NB4 (cell line): Measurements from ENCODE around the gene WDR33.

Source experiments
- DNase-seq: peaks from one replicate; pipeline ENCODE4 v3.0.0; 2010; ENCODE audit warnings: low read depth
- H3K4me3 ChIP-seq: one replicate; pipeline ENCODE4 v1.5.1; 2011; ENCODE audit warnings: mild to moderate bottlenecking, low read depth, low read length, moderate library complexity
- MYC ChIP-seq: IDR thresholded peaks from 2 replicates; pipeline ENCODE4 v1.6.1; 2011; ENCODE audit warnings: low read depth, low read length
- POLR2A ChIP-seq: IDR thresholded peaks from 2 replicates; pipeline ENCODE4 v1.6.1; 2011; ENCODE audit warnings: mild to moderate bottlenecking; ENCODE audit not compliant: insufficient read length; ENCODE audit errors: extremely low read depth
- TF ChIP-seq, protein P1 (sequence below): IDR thresholded peaks from 2 replicates; pipeline ENCODE4 v1.6.1; 2011; ENCODE audit warnings: low read depth, low read length
- TF ChIP-seq, protein P2 (sequence below): IDR thresholded peaks from one replicate; pipeline ENCODE4 v1.5.1; 2012; ENCODE audit warnings: low read depth, low read length

The WDR33 gene

DNA sequence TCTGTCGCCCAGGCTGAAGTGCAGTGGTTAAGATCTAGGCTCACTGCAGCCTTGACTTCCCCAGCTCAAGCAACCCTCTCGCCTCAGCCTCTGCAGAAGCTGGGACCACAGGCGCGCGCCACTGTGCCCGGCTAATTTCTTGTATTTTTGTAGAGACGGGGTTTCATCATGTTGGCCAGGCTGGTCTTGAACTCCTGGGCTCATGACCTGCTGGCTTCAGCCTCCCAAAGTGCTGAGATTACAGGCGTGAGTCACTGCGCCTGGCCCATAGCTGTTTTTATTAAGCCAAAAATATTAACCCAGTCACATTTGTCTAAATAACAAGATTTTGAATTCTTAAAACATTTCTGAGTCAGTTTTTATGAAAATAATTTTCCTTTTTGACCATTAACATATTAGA lies 116.0 kb downstream of the WDR33 start:
- no peak for DNase-seq
- TF ChIP-seq MYC (no peak), POLR2A (no peak)
- TF ChIP-seq, protein P1, sequence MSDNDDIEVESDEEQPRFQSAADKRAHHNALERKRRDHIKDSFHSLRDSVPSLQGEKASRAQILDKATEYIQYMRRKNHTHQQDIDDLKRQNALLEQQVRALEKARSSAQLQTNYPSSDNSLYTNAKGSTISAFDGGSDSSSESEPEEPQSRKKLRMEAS = no peak
- TF ChIP-seq, protein P2, sequence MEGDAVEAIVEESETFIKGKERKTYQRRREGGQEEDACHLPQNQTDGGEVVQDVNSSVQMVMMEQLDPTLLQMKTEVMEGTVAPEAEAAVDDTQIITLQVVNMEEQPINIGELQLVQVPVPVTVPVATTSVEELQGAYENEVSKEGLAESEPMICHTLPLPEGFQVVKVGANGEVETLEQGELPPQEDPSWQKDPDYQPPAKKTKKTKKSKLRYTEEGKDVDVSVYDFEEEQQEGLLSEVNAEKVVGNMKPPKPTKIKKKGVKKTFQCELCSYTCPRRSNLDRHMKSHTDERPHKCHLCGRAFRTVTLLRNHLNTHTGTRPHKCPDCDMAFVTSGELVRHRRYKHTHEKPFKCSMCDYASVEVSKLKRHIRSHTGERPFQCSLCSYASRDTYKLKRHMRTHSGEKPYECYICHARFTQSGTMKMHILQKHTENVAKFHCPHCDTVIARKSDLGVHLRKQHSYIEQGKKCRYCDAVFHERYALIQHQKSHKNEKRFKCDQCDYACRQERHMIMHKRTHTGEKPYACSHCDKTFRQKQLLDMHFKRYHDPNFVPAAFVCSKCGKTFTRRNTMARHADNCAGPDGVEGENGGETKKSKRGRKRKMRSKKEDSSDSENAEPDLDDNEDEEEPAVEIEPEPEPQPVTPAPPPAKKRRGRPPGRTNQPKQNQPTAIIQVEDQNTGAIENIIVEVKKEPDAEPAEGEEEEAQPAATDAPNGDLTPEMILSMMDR = no peak
- H3K4me3 ChIP-seq = no peak overlapping the region

DNA sequence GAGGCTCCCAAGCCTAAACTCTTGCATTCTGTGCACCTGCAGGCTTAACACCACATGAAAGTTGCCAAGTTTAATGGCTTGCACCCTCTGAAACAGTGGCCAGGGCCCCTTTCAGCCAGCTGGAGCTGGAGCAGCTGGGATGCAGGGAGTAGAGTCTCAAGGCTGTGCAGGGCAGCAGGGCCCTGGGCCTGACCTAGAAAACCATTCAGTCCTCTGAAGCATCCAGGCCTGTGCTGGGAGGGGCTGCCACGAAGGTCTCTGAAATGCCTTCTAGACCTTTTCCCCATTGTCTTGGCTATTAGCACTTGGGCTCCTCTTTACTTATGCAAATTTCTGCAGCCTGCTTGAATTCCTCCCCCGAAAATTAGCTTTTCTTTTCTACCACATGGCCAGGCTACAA lies 120.3 kb downstream of the WDR33 start:
- no peak overlapping the region for H3K4me3 ChIP-seq
- no peak for DNase-seq
- TF ChIP-seq MYC (no peak), POLR2A (no peak)
- TF ChIP-seq, protein P2 = no peak
- TF ChIP-seq, protein P1 = no peak

DNA sequence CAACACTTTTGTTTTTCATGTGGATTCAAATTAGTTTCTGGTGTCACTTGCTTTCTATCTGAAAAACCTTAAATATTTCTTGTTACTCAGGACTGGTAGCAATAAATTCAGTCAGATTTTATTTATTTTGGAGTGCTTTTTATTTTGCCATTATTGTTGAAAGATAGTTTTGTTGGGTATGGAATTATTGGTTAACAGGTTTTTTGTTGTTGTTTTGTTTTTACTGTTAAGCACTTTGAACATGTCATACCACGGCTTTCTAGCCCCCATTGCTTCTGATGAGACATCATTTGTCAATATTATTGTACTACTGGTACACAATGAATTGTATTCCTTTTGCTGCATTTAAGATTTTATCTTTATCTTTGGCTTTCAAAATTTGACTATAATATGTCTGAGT lies 122.6 kb downstream of the WDR33 start:
- DNase-seq = no peak
- TF ChIP-seq, protein P2 = no peak
- TF ChIP-seq POLR2A (no peak), MYC (no peak)
- TF ChIP-seq, protein P1 = no peak

DNA sequence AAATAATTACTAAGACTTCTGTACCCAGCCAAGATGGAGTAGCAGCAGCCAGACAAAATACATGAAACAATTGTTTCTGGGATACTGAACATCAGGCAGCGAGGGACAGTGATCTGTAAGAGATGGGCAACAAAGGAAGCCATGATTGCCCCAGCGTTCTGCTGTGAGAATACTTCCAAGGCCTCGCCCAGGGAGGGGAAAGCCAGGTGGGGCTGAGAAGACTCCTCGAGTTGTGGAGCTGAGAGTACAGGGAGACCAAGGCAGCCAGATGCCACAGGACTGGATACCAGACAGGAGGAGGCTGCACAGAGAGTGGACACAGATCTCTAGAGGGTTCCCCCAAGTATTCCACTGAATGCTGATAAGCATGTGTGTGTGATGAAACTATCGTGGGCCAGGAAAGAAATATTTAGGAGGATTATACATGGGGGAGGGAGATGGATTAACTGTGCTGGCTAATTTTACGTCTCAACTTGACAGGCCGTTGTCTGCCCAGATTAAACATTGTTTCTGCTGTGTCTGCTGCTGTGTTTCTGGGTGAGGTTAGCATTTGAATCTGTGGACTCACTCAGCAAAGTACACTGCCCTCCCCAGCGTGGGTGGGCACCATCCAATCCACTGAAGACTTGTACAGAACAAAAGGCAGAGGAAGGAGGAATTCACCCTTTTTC lies 125.4 kb downstream of the WDR33 start:
- H3K4me3 ChIP-seq = no peak overlapping the region
- no peak for DNase-seq
- TF ChIP-seq MYC (no peak), POLR2A (no peak)
- TF ChIP-seq, protein P1 = no peak
- TF ChIP-seq, protein P2 = no peak

More for the DNA sequence above, 122.6 kb downstream of the WDR33 start:
- no peak overlapping the region for H3K4me3 ChIP-seq

DNA sequence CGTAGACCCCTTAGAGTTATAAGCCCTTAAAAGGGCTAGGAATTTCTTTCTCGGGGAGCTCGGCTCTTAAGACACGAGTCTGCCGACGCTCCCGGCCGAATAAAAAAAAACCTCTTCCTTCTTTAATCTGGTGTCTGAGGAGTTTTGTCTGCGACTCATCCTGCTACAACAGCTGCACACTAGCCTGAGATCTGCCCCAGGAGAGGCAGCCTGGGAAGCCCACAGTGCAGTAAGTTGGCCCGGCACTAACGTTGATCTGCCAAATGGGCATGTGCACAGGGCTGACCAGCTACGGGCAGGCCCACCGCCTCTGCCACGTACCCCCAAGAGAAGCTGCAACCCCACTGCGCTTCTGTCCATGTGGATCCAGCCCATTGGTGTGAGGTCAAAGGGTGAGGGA lies 127.2 kb downstream of the WDR33 start:
- DNase-seq = no peak

More for the DNA sequence above, 127.2 kb downstream of the WDR33 start:
- H3K4me3 ChIP-seq = no peak overlapping the region
- TF ChIP-seq MYC (no peak), POLR2A (no peak)
- TF ChIP-seq, protein P2 = no peak
- TF ChIP-seq, protein P1 = no peak
